K562 (cell line): ENCODE measurements around the gene PRR35. TPM values are rescaled to one million over a fixed set of nuclear protein-coding genes. Genes with fewer than 3 reads are reported as not detected.
A peak's percentile ranks its signal among the peaks of the same experiment; 100 is the strongest.

Source experiments
- E4F1 ChIP-seq: fragments of 250-450 bp; sonication (Bioruptor Pico); IDR thresholded peaks from 2 replicates; pipeline ENCODE4 v1.5.0; 2021; ENCODE audit warnings: mild to moderate bottlenecking, borderline replicate concordance
- NCOR1 ChIP-seq: fragments of 450-650 bp; IDR thresholded peaks from 2 replicates; pipeline ENCODE4 v1.6.1; 2016; ENCODE audit warnings: mild to moderate bottlenecking, moderate library complexity
- NFIX ChIP-seq: fragments of 250-450 bp; sonication (Bioruptor Pico); IDR thresholded peaks from 2 replicates; pipeline ENCODE4 v1.4.0; 2020; ENCODE audit warnings: low read depth, mild to moderate bottlenecking, moderate library complexity
- NFYB ChIP-seq: IDR thresholded peaks from 2 replicates; pipeline ENCODE4 v1.6.1; 2011; ENCODE audit warnings: mild to moderate bottlenecking, moderate library complexity; ENCODE audit not compliant: insufficient read length; ENCODE audit errors: extremely low read depth
- PATZ1 ChIP-seq: fragments of 250-450 bp; sonication (Bioruptor Pico); IDR thresholded peaks from 2 replicates; pipeline ENCODE4 v1.5.0; 2020; ENCODE audit warnings: mild to moderate bottlenecking, borderline replicate concordance
- POLR2B ChIP-seq: fragments of 450-650 bp; IDR thresholded peaks from 2 replicates; pipeline ENCODE4 v1.6.1; 2018; ENCODE audit warnings: low read depth; ENCODE audit not compliant: partially characterized antibody
- POLR3G ChIP-seq: IDR thresholded peaks from 2 replicates; pipeline ENCODE4 v1.6.1; 2011; ENCODE audit not compliant: insufficient read length, insufficient replicate concordance; ENCODE audit errors: extremely low read depth
- RBBP5 ChIP-seq: fragments of 200-600 bp; sonication (generic); IDR thresholded peaks from 2 replicates; pipeline ENCODE4 v1.6.1; 2012; ENCODE audit warnings: borderline replicate concordance, mild to moderate bottlenecking, low read length, control low read depth, inconsistent platforms; ENCODE audit not compliant: insufficient read depth, poor library complexity, severe bottlenecking
- RCOR1 ChIP-seq, 2 experiments: IDR thresholded peaks; 2 replicates each; pipeline ENCODE4 v1.6.1; 2012; ENCODE audit warnings: low read depth in 2 of 2, low read length in 2 of 2, borderline replicate concordance in 1 of 2, improper control_type of control experiment in 1 of 2
- TARDBP ChIP-seq: fragments of 450-650 bp; IDR thresholded peaks from 2 replicates; pipeline ENCODE4 v1.6.1; 2016
- TEAD4 ChIP-seq, 2 experiments: sonication (generic) in 1 of 2; formaldehyde crosslinking in 1 of 2; IDR thresholded peaks; 2 replicates each; pipeline versions ENCODE4 v1.6.1 to v1.8.0; 2012 to 2022; ENCODE audit warnings: borderline replicate concordance in 1 of 2, inconsistent platforms in 1 of 2, low read length in 1 of 2, mild to moderate bottlenecking in 1 of 2, missing genetic modification reagents in 1 of 2
- XRCC4 ChIP-seq: IDR thresholded peaks from one replicate; pipeline ENCODE4 v1.6.1; 2011; ENCODE audit not compliant: insufficient read depth, insufficient read length; ENCODE audit errors: extremely low read depth
- ZBTB1 ChIP-seq: sonication (generic); formaldehyde crosslinking; IDR thresholded peaks from 2 replicates; pipeline ENCODE4 v1.8.1; 2023; ENCODE audit warnings: missing genetic modification reagents, low read depth, mild to moderate bottlenecking, borderline replicate concordance
- ZFP36 ChIP-seq: fragments of 150-350 bp; IDR thresholded peaks from 2 replicates; pipeline ENCODE4 v1.6.1; 2018; ENCODE audit warnings: low read length, low read depth; ENCODE audit not compliant: partially characterized antibody
- ZNF239 ChIP-seq: fragments of 250-450 bp; sonication (Bioruptor Pico); IDR thresholded peaks from 2 replicates; pipeline ENCODE4 v1.4.0; 2020; ENCODE audit warnings: mild to moderate bottlenecking
- ZNF75A ChIP-seq: fragments of 450-650 bp; formaldehyde crosslinking; IDR thresholded peaks from 2 replicates; pipeline ENCODE4 v1.4.0; 2020; ENCODE audit warnings: mild to moderate bottlenecking
- ZNF780A ChIP-seq: fragments of 250-450 bp; sonication (Bioruptor Pico); IDR thresholded peaks from 2 replicates; pipeline ENCODE4 v1.5.0; 2021; ENCODE audit warnings: mild to moderate bottlenecking
- polyA plus RNA-seq, 8 experiments: library from polyadenylated mRNA; depleted of rRNA in 4 of 8; stranded (reverse) in 5 of 8; unstranded in 3 of 8; fragments of >200 nt; fragmentation: Nextera tagmentation in 2 of 8; fragmentation: Illumina TruSeq in 1 of 8; extraction: Ambion mirVana in 2 of 8; extraction: Trizol in 1 of 8; gene quantifications; 2 replicates each; pipeline versions ENCODE4 v1.2.1 to v1.2.3, GENCODE V29; 2011 to 2014; ENCODE audit warnings: inconsistent platforms in 1 of 8, missing spikeins in 1 of 8
- total RNA-seq, 7 experiments: library from RNA; depleted of rRNA in 6 of 7; stranded (reverse); fragments of >200 nt in 6 of 7; fragmentation: Illumina TruSeq in 2 of 7; extraction: Trizol in 2 of 7; gene quantifications; 2 replicates each; pipeline versions ENCODE4 v1.2.1 to v1.2.3, GENCODE V29; 2011 to 2021; ENCODE audit warnings: low replicate concordance in 1 of 7
- TF ChIP-seq, protein P1 (sequence below): fragments of 250-450 bp; sonication (Bioruptor Pico); IDR thresholded peaks from 2 replicates; pipeline ENCODE4 v1.4.0; 2020; ENCODE audit warnings: borderline replicate concordance
- TF ChIP-seq, protein P2 (sequence below): fragments of 450-650 bp; IDR thresholded peaks from 2 replicates; pipeline ENCODE4 v1.6.1; 2016; ENCODE audit warnings: missing biosample characterization, missing genetic modification characterization

The PRR35 gene
- total and polyA plus RNA-seq, 9 of the 15 experiments (the other 6 are each of a cell fraction or from before 2014, with no cell fraction given): 0.17 to 0.45 (median 0.21) TPM; not detected in 5

GRCh38 chr16:561957-562938 lies 2.1 kb downstream of the PRR35 start (continued):
- no peak for TF ChIP-seq XRCC4
- no peak for TF ChIP-seq E4F1 (CRISPR knock-in tag)
- no peak for TF ChIP-seq PATZ1 (CRISPR knock-in tag)
- no peak for TF ChIP-seq ZNF75A (CRISPR knock-in tag)
- no peak for TF ChIP-seq ZNF780A
- no peak for TF ChIP-seq NCOR1
- TF ChIP-seq POLR2B: no peak
- TF ChIP-seq, protein P1, sequence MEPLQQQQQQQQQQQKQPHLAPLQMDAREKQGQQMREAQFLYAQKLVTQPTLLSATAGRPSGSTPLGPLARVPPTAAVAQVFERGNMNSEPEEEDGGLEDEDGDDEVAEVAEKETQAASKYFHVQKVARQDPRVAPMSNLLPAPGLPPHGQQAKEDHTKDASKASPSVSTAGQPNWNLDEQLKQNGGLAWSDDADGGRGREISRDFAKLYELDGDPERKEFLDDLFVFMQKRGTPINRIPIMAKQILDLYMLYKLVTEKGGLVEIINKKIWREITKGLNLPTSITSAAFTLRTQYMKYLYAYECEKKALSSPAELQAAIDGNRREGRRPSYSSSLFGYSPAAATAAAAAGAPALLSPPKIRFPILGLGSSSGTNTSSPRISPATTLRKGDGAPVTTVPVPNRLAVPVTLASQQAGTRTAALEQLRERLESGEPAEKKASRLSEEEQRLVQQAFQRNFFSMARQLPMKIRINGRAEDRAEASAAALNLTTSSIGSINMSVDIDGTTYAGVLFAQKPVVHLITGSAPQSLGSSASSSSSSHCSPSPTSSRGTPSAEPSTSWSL (CRISPR knock-in tag): no peak
- TF ChIP-seq NFYB: no peak
- 0 out of 2 replicates have a peak, but pooled peaks have one; percentile 26 for TF ChIP-seq ZBTB1
- TF ChIP-seq TEAD4 (IDR thresholded peaks at IDR 0.05; ENCODE audit: low read length): no peak
- 0 out of 2 replicates have a peak, but pooled peaks have one; percentile 59 for TF ChIP-seq TEAD4 (CRISPR knock-in tag; IDR thresholded peaks at IDR 0.05; ENCODE audit: borderline replicate concordance)
- no peak for TF ChIP-seq ZNF239
- TF ChIP-seq, protein P2, sequence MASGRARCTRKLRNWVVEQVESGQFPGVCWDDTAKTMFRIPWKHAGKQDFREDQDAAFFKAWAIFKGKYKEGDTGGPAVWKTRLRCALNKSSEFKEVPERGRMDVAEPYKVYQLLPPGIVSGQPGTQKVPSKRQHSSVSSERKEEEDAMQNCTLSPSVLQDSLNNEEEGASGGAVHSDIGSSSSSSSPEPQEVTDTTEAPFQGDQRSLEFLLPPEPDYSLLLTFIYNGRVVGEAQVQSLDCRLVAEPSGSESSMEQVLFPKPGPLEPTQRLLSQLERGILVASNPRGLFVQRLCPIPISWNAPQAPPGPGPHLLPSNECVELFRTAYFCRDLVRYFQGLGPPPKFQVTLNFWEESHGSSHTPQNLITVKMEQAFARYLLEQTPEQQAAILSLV: no peak
- TF ChIP-seq RCOR1 (IDR thresholded peaks at IDR 0.05; ENCODE audit: borderline replicate concordance in 1 of 2, low read depth in 2 of 2, low read length in 2 of 2): no peak
- TF ChIP-seq RBBP5: no peak
- no peak for TF ChIP-seq NFIX (CRISPR knock-in tag)
- no peak for TF ChIP-seq ZFP36
- TF ChIP-seq POLR3G: no peak
- no peak for TF ChIP-seq TARDBP
